A549 (cell line): Measurements from ENCODE around the gene ING5. TPM values are rescaled to one million over a fixed set of nuclear protein-coding genes. Genes with fewer than 3 reads are reported as not detected.
"Not testable (repeated sequence)": the region's sequence is repeated elsewhere in the genome, so short reads cannot be mapped to it uniquely, and the experiment has no call there.

Source experiments
- ATAC-seq, 2 experiments: fragments of 200-7000 bp in 1 of 2; fragments of >200 bp in 1 of 2; cut with Nextera tagmentation in 1 of 2; cut with Tn5 transposase in 1 of 2; 3 replicates each; pipeline versions ENCODE4 v1.8.0 to v1.9.1; 2018 to 2020; ENCODE audit warnings: mild to moderate bottlenecking in 1 of 2, moderate library complexity in 1 of 2
- CTCF ChIA-PET: fragments of 300-600 bp; sonication (Branson Sonifier 250); formaldehyde crosslinking; extraction: SDS; loops from one replicate; lab custom pipeline; 2021; ENCODE audit warnings: antibody characterized with exemption, inconsistent platforms; lab: Yijun Ruan, JAX
- POLR2A ChIA-PET: fragments of 350-600 bp; formaldehyde crosslinking; extraction: SDS; loops from one replicate; lab custom pipeline; 2021; ENCODE audit warnings: antibody characterized with exemption, inconsistent platforms; lab: Yijun Ruan, JAX
- DNase-seq, 2 experiments: peaks; one replicate each; pipeline versions ENCODE4 v3.0.0 to v3.0.0-alpha.2; 2011 to 2016; ENCODE audit warnings: low read depth in 1 of 2, low spot score in 1 of 2
- FAIRE-seq: peaks from 2 replicates; lab custom pipeline; 2011; peaks lifted over from hg19 to GRCh38; lab: Jason Lieb, UNC
- H3K27ac ChIP-seq, 2 experiments: fragments of >200 bp; sonication (Bioruptor Twin); formaldehyde crosslinking; 3 replicates each; pipeline ENCODE4 v1.5.1; 2016 to 2017
- H3K4me1 ChIP-seq: fragments of >200 bp; sonication (Bioruptor Twin); formaldehyde crosslinking; 3 replicates; pipeline ENCODE4 v1.6.1; 2016
- H3K4me2 ChIP-seq: fragments of >200 bp; sonication (Bioruptor Twin); formaldehyde crosslinking; 3 replicates; pipeline ENCODE4 v1.6.1; 2016
- H3K4me3 ChIP-seq: fragments of >200 bp; sonication (Bioruptor Twin); formaldehyde crosslinking; 3 replicates; pipeline ENCODE4 v1.5.1; 2016
- H3K9me3 ChIP-seq: fragments of >200 bp; sonication (Bioruptor Twin); formaldehyde crosslinking; 3 replicates; pipeline ENCODE4 v1.6.1; 2016
- EHMT2 ChIP-seq: fragments of 200-600 bp; sonication (generic); IDR thresholded peaks from 2 replicates; pipeline ENCODE4 v1.6.1; 2016; ENCODE audit warnings: antibody characterized with exemption, low read depth, mild to moderate bottlenecking, moderate library complexity
- GATA3 ChIP-seq: IDR thresholded peaks from 2 replicates; pipeline ENCODE4 v1.6.1; 2012; ENCODE audit warnings: borderline replicate concordance
- HOXA7 ChIP-seq: fragments of 250-450 bp; sonication (Bioruptor Pico); IDR thresholded peaks from 2 replicates; pipeline ENCODE4 v1.5.0; 2020; ENCODE audit warnings: mild to moderate bottlenecking, moderate library complexity
- JUNB ChIP-seq: fragments of >200 bp; sonication (Bioruptor Twin); formaldehyde crosslinking; IDR thresholded peaks from 2 replicates; pipeline ENCODE4 v1.6.1; 2016
- KDM1A ChIP-seq: fragments of 200-600 bp; sonication (generic); IDR thresholded peaks from 2 replicates; pipeline ENCODE4 v1.6.1; 2016; ENCODE audit warnings: low read depth, mild to moderate bottlenecking
- PHF8 ChIP-seq: fragments of 200-600 bp; sonication (generic); IDR thresholded peaks from 2 replicates; pipeline ENCODE4 v1.6.1; 2016; ENCODE audit warnings: low read depth, mild to moderate bottlenecking, antibody characterized with exemption, moderate library complexity, borderline replicate concordance
- RAD21 ChIP-seq, 2 experiments: fragments of >200 bp in 1 of 2; sonication (Bioruptor Twin) in 1 of 2; formaldehyde crosslinking in 1 of 2; IDR thresholded peaks in 1 of 2; conservative IDR thresholded peaks in 1 of 2; 2 replicates in 1 of 2; 3 replicates in 1 of 2; pipeline ENCODE4 v1.6.1; 2012 to 2018; ENCODE audit warnings: inconsistent platforms in 1 of 2
- RARB ChIP-seq: fragments of 250-450 bp; sonication (Bioruptor Pico); IDR thresholded peaks from 2 replicates; pipeline ENCODE4 v1.8.0; 2021; ENCODE audit warnings: mild to moderate bottlenecking, moderate library complexity
- SMC3 ChIP-seq: fragments of >200 bp; sonication (Bioruptor Twin); formaldehyde crosslinking; IDR thresholded peaks from 3 replicates; pipeline ENCODE4 v1.6.1; 2018; ENCODE audit warnings: inconsistent platforms
- TFCP2L1 ChIP-seq: fragments of 250-450 bp; sonication (Bioruptor Pico); IDR thresholded peaks from 2 replicates; pipeline ENCODE4 v1.5.0; 2021; ENCODE audit warnings: mild to moderate bottlenecking
- WGBS: methylation state at CpG from one replicate; pipeline ENCODE4 v1.1.6; 2017; ENCODE audit errors: missing lambda C conversion rate; 5-methylcytosine and 5-hydroxymethylcytosine counted together
- polyA plus RNA-seq, 4 experiments: library from polyadenylated mRNA; depleted of rRNA in 3 of 4; stranded (reverse); fragments of >200 nt; fragmentation: RNase III in 1 of 4; extraction: RNeasy Plus Mini Kit Qiagen cat#74134 plus additional on column Dnase treatment in 1 of 4; gene quantifications; 2 replicates in 3 of 4; 3 replicates in 1 of 4; pipeline ENCODE4 v1.2.3, GENCODE V29; 2011 to 2017
- TF ChIP-seq, protein P1 (sequence below): fragments of >200 bp; sonication (Bioruptor Twin); formaldehyde crosslinking; IDR thresholded peaks from 3 replicates; pipeline ENCODE4 v1.5.1; 2016
- TF ChIP-seq, protein P2 (sequence below): fragments of >200 bp; sonication (Bioruptor Twin); formaldehyde crosslinking; IDR thresholded peaks from 2 replicates; pipeline ENCODE4 v1.6.1; 2016
- TF ChIP-seq, protein P3 (sequence below): fragments of 450-650 bp; IDR thresholded peaks from 2 replicates; pipeline ENCODE4 v1.6.1; 2014; ENCODE audit warnings: antibody characterized with exemption
- TF ChIP-seq, protein P4 (sequence below): IDR thresholded peaks from 2 replicates; pipeline ENCODE4 v1.6.1; 2012
- TF ChIP-seq, protein P5 (sequence below): IDR thresholded peaks from 2 replicates; pipeline ENCODE4 v1.6.1; 2012

The ING5 gene
- polyA plus RNA-seq, 2 of the 4 experiments (the other 2 are of a cell fraction), result 28.6 to 29.6 TPM

DNA sequence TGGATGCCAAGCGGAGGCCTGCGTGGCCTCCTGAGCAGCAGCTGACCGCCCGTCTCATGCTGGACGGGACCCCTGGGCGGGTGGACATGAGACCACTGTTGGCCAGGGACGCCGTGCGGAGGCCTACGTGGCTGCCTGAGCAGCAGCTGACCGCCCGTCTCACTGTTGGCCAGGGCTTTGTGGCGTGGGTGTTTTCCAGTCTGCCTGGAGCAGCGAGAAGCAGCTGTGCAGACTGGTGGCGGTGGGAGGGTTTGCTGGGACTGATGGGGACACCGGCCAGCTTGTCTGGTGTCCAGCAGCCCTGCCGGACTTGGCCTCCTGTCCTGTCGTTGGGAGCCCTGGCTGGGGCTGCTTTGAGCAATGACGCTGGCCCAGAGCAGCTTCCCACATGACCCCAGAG is 26.8 kb downstream of the ING5 start (continued):
- TF ChIP-seq, protein P1, sequence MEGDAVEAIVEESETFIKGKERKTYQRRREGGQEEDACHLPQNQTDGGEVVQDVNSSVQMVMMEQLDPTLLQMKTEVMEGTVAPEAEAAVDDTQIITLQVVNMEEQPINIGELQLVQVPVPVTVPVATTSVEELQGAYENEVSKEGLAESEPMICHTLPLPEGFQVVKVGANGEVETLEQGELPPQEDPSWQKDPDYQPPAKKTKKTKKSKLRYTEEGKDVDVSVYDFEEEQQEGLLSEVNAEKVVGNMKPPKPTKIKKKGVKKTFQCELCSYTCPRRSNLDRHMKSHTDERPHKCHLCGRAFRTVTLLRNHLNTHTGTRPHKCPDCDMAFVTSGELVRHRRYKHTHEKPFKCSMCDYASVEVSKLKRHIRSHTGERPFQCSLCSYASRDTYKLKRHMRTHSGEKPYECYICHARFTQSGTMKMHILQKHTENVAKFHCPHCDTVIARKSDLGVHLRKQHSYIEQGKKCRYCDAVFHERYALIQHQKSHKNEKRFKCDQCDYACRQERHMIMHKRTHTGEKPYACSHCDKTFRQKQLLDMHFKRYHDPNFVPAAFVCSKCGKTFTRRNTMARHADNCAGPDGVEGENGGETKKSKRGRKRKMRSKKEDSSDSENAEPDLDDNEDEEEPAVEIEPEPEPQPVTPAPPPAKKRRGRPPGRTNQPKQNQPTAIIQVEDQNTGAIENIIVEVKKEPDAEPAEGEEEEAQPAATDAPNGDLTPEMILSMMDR, result no peak
- TF ChIP-seq GATA3, result no peak
- TF ChIP-seq, all 56 proteins: peak for 0

DNA sequence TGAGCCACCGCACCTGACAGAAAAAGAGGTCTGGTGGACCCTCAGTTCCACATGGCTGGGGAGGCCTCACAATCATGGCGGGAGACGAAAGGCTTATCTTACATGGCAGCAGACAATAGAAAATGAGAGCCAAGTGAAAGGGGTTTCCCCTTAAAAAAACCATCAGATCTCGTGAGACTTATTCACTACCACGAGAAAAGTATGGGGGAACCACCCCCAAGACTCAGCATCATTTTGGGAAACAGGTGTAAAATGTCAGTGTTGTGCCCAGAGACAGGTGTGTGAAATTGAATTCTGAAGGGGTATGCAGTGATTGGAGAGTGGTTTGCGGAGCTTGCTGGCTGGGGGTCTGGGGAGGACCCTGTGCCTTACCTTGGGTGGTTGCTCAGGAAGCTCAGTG is 28.0 kb downstream of the ING5 start:
- no peak overlapping the region for H3K4me3 ChIP-seq
- ChIA-PET CTCF (interaction anchor here (0.9 to 3.2 kb wide), 3 partner anchors 8 to 149 kb away, joined by 3 to 9 read pairs (median 7); partner anchors contain the start of gene ING5), POLR2A (no interaction called here)
- 89% methylated on average over 6 of the region's 6 CpGs for WGBS
- DNase-seq, result no peak
- no peak overlapping the region for H3K4me2 ChIP-seq
- no peaks in the 10 kb centered on the region for H3K9me3 ChIP-seq
- no peak for FAIRE-seq
- no peaks in the 10 kb centered on the region for H3K4me1 ChIP-seq
- TF ChIP-seq, protein P2, sequence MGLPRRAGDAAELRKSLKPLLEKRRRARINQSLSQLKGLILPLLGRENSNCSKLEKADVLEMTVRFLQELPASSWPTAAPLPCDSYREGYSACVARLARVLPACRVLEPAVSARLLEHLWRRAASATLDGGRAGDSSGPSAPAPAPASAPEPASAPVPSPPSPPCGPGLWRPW, result no peak
- TF ChIP-seq PHF8 (no peak), EHMT2 (no peak)
- TF ChIP-seq, protein P3, sequence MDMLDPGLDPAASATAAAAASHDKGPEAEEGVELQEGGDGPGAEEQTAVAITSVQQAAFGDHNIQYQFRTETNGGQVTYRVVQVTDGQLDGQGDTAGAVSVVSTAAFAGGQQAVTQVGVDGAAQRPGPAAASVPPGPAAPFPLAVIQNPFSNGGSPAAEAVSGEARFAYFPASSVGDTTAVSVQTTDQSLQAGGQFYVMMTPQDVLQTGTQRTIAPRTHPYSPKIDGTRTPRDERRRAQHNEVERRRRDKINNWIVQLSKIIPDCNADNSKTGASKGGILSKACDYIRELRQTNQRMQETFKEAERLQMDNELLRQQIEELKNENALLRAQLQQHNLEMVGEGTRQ, result no peak
- H3K27ac ChIP-seq, result no peak overlapping the region
- ATAC-seq, result no peak

DNA sequence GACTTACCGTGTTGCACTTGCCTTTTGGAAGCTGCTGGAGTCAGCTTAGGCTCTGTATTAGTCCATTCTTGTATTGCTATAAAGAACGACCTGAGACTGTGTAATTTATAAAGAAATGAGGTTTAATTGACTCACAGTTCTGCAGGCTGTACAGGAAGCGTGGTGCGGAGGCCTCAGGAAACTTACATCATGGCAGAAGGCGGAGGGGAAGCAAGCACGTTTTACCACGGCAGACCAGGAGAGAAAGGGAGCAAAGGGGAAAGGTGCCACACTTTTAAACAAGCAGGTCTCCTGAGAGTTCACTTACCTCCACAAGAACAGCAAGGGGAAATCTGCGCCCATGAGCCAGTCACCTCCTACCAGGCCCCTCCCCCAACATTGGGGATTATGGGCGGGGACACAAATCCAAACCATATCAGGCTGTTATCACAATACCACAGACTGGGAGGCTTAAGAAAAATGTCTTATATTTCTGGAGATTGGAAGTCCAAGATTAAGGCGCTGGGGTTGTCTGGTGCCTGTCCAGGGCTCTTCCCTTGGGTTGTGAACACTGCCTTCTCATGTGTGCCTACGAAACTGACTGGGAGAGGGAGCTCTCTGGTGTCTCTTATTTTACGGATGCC is 28.9 kb downstream of the ING5 start:
- no peak overlapping the region for H3K4me3 ChIP-seq
- no peak overlapping the region for H3K4me2 ChIP-seq
- ATAC-seq, result no peak
- TF ChIP-seq KDM1A (no peak), TFCP2L1 (CRISPR knock-in tag) (no peak), JUNB (no peak), RARB (CRISPR knock-in tag) (no peak), SMC3 (no peak), HOXA7 (CRISPR knock-in tag) (no peak), EHMT2 (no peak)
- TF ChIP-seq, protein P4, sequence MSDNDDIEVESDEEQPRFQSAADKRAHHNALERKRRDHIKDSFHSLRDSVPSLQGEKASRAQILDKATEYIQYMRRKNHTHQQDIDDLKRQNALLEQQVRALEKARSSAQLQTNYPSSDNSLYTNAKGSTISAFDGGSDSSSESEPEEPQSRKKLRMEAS, result no peak
- TF ChIP-seq, protein P5, sequence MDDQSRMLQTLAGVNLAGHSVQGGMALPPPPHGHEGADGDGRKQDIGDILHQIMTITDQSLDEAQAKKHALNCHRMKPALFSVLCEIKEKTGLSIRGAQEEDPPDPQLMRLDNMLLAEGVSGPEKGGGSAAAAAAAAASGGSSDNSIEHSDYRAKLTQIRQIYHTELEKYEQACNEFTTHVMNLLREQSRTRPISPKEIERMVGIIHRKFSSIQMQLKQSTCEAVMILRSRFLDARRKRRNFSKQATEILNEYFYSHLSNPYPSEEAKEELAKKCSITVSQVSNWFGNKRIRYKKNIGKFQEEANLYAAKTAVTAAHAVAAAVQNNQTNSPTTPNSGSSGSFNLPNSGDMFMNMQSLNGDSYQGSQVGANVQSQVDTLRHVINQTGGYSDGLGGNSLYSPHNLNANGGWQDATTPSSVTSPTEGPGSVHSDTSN, result no peak
- no peak for DNase-seq
- ChIA-PET CTCF (interaction anchor here (0.7 to 1.7 kb wide), 5 partner anchors 9 to 148 kb away, joined by 3 to 7 read pairs (median 3); partner anchors contain the start of gene ING5), POLR2A (no interaction called here)
- no peak overlapping the region for H3K27ac ChIP-seq
- H3K9me3 ChIP-seq, result no peaks in the 10 kb centered on the region
- 83% methylated on average over 12 of the region's 12 CpGs for WGBS
- no peak for FAIRE-seq
- H3K4me1 ChIP-seq, result peaks cover 3% of the 10 kb centered on the region; the same call in 1 of the 3 replicates

DNA sequence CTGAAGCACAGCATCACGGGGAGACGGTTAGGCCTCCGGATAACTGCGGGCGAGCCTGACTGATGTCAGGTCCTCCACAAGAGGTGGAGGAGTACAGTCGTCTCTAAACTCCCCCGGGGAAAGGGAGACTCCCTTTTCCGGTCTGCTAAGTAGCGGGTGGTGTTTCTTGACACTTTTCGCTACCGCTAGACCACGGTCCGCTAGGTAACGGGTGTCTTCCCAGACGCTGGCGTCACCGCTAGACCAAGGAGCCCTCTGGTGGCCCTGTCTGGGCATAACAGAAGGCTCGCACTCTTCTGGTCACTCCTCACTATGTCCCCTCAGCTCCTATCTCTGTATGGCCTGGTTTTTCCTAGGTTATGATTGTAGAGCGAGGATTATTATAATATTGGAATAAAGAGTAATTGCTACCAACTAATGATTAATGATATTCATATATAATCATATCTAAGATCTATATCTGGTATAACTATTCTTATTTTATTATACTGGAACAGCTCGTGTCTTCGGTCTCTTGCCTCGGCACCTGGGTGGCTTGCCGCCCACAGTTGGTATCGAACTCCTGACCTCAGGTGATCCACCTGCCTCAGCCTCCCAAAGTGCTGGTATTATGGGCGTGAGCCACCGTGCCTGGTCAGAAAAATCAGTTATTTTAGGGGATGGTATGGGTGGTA is 30.8 kb downstream of the ING5 start:
- CTCF ChIA-PET, result interaction anchor here (1.0 to 2.9 kb wide), 7 partner anchors 8 to 881 kb away, joined by 3 to 11 read pairs (median 7); no protein-coding TSS in a partner anchor
- peak overlapping the region; percentile 36; the same call in 1 of the 3 replicates for H3K4me2 ChIP-seq
- TF ChIP-seq SMC3 (peak; percentile 24; the same call in 1 of the 3 replicates), RAD21 (conservative IDR thresholded peaks at IDR 0.05 in 1 of 2, IDR thresholded peaks at IDR 0.05 in 1 of 2) (peak; percentile 27 to 41; a peak in 2 of 5 replicates)
- TF ChIP-seq, protein P1, result peak; percentile 35; the same call in 2 of the 3 replicates
- not testable (repeated sequence) for FAIRE-seq, H3K4me1 ChIP-seq, H3K27ac ChIP-seq, H3K4me3 ChIP-seq, H3K9me3 ChIP-seq, ATAC-seq
- POLR2A ChIA-PET, result interaction anchor here (1.4 kb wide), 1 partner anchor 31 kb away, joined by 6 read pairs; the partner anchor contains the start of gene ING5
- 53% methylated on average over 20 of the region's 26 CpGs for WGBS
- peak in 1 of 2 experiments; percentile 37 for DNase-seq
